ENCODE measurements around the gene SOS2. TPM values are rescaled to one million over a fixed set of nuclear protein-coding genes. Genes with fewer than 3 reads are reported as not detected.
A peak's percentile ranks its signal among the peaks of the same experiment; 100 is the strongest.

SOS2 gene
- total RNA-seq, result 29.1 and 32.0 TPM in 2 replicates

- Mint-ChIP-seq H3K27me3 (no peaks in the 10 kb centered on the region), H3K4me3 (peak within 1 kb of the TSS; percentile 93), H3K27ac (peak within 1 kb of the TSS; percentile 92), H3K36me3 (ENCODE audit: low read depth) (peaks cover 8% of the 10 kb centered on the region), H3K4me1 (peaks cover 35% of the 10 kb centered on the region), H3K9me3 (peaks cover 2% of the 10 kb centered on the region)
- TF ChIP-seq CTCF (IDR thresholded peaks at IDR 0.05), result no peak
- ChIA-PET CTCF (no interaction called here), POLR2A (interaction anchor here (0.6 to 2.3 kb wide), 12 partner anchors 35 to 597 kb away, joined by 3 to 17 read pairs (median 5); partner anchors contain the start of genes DMAC2L, KLHDC2, L2HGDH and NEMF)
- peak; percentile 87 for ATAC-seq (ENCODE audit: low read depth)
- peak; percentile 87 for DNase-seq
- intact Hi-C loops (cut with micrococcal nuclease), result loop anchor here (1.0 to 10.0 kb wide), 10 partner anchors 29 to 645 kb away; partner anchors contain the start of genes DMAC2L, KLHDC1, L2HGDH and MAP4K5
These were observed at the start of gene SOS2 for GRCh38 chr14:50231475-50232275. TSS of gene SOS2 (minus strand) at chr14:50231578. CDS start at chr14:50231283, 295 bp downstream.

- Mint-ChIP-seq H3K36me3 (ENCODE audit: low read depth) (peaks cover 2% of the 10 kb centered on the region), H3K27ac (no peak overlapping the region), H3K9me3 (no peaks in the 10 kb centered on the region), H3K4me3 (no peak overlapping the region), H3K27me3 (no peaks in the 10 kb centered on the region), H3K4me1 (no peaks in the 10 kb centered on the region)
- ChIA-PET CTCF (no interaction called here), POLR2A (no interaction called here)
- DNase-seq (no peak), ATAC-seq (ENCODE audit: low read depth) (no peak)
- no peak for TF ChIP-seq CTCF (IDR thresholded peaks at IDR 0.05)
- intact Hi-C loops (cut with micrococcal nuclease), result no loop called here
These were observed 41.1 kb upstream of the SOS2 start for GRCh38 chr14:50272498-50272897.

- no peak for DNase-seq
- Mint-ChIP-seq H3K4me1 (no peaks in the 10 kb centered on the region), H3K36me3 (ENCODE audit: low read depth) (no peaks in the 10 kb centered on the region), H3K27ac (no peak overlapping the region), H3K4me3 (no peak overlapping the region), H3K27me3 (no peaks in the 10 kb centered on the region), H3K9me3 (no peaks in the 10 kb centered on the region)
- no peak for ATAC-seq (ENCODE audit: low read depth)
- CTCF ChIA-PET, result no interaction called here
- POLR2A ChIA-PET, result no interaction called here
- no peak for TF ChIP-seq CTCF (IDR thresholded peaks at IDR 0.05)
- intact Hi-C loops (cut with micrococcal nuclease), result no loop called here
These were observed 39.6 kb upstream of the SOS2 start for GRCh38 chr14:50270932-50271331.

GRCh38 chr14:50265029-50265428 lies 33.7 kb upstream of the SOS2 start:
- TF ChIP-seq CTCF (IDR thresholded peaks at IDR 0.05), result no peak
- H3K27me3 Mint-ChIP-seq, result no peaks in the 10 kb centered on the region
- CTCF ChIA-PET, result no interaction called here
- no peak overlapping the region for H3K27ac Mint-ChIP-seq
- H3K4me1 Mint-ChIP-seq, result no peaks in the 10 kb centered on the region
- DNase-seq (no peak), ATAC-seq (ENCODE audit: low read depth) (no peak)
- peaks cover 2% of the 10 kb centered on the region for H3K36me3 Mint-ChIP-seq (ENCODE audit: low read depth)
- no peak overlapping the region for H3K4me3 Mint-ChIP-seq
- intact Hi-C loops (cut with micrococcal nuclease), result no loop called here
- H3K9me3 Mint-ChIP-seq, result no peaks in the 10 kb centered on the region
- POLR2A ChIA-PET, result interaction anchor here (0.9 kb wide), 1 partner anchor 11 kb away, joined by 3 read pairs; no protein-coding TSS in a partner anchor

- no peaks in the 10 kb centered on the region for H3K4me1 Mint-ChIP-seq
- ATAC-seq (ENCODE audit: low read depth) (no peak), DNase-seq (no peak)
- POLR2A ChIA-PET, result no interaction called here
- CTCF ChIA-PET, result interaction anchor here (0.6 kb wide), 1 partner anchor 378 kb away, joined by 3 read pairs; no protein-coding TSS in a partner anchor
- peaks cover 2% of the 10 kb centered on the region for H3K36me3 Mint-ChIP-seq (ENCODE audit: low read depth)
- TF ChIP-seq CTCF (IDR thresholded peaks at IDR 0.05), result no peak
- intact Hi-C loops (cut with micrococcal nuclease), result no loop called here
- H3K27ac Mint-ChIP-seq, result no peak overlapping the region
- no peak overlapping the region for H3K4me3 Mint-ChIP-seq
- no peaks in the 10 kb centered on the region for H3K27me3 Mint-ChIP-seq
- H3K9me3 Mint-ChIP-seq, result no peaks in the 10 kb centered on the region
These were observed 31.9 kb upstream of the SOS2 start for GRCh38 chr14:50263321-50263720.

Measured in activated B cell treated with CpG ODN at 0.5 μM for 24 hours (primary cell).